ENCODE results near the gene CD300LG.

CD300LG gene

GRCh38 chr17:43844241-43844640, 2.7 kb upstream of the CD300LG start:
- H3K36me3 ChIP-seq (ENCODE audit: control insufficient read depth, insufficient read depth, low read length): no peaks in the 10 kb centered on the region
- no peaks in the 10 kb centered on the region for H3K4me1 ChIP-seq (ENCODE audit: control insufficient read depth, insufficient read depth, low read length)

GRCh38 chr17:43845766-43846165, 1.2 kb upstream of the CD300LG start:
- H3K27ac ChIP-seq (ENCODE audit: low read depth, low read length): no peak overlapping the region
- H3K9ac ChIP-seq (ENCODE audit: low read length): no peak overlapping the region
- H3K4me3 ChIP-seq (ENCODE audit: low read length): no peak overlapping the region
- H3K4me1 ChIP-seq (ENCODE audit: control insufficient read depth, insufficient read depth, low read length): no peaks in the 10 kb centered on the region
- peaks cover 2% of the 10 kb centered on the region for H3K27me3 ChIP-seq (ENCODE audit: control insufficient read depth, insufficient read depth, low read length)
- no peaks in the 10 kb centered on the region for H3K36me3 ChIP-seq (ENCODE audit: control insufficient read depth, insufficient read depth, low read length)

More at GRCh38 chr17:43844241-43844640, 2.7 kb upstream of the CD300LG start:
- Histone ChIP-seq H3K27ac (ENCODE audit: low read depth, low read length) (no peak overlapping the region), H3K27me3 (ENCODE audit: control insufficient read depth, insufficient read depth, low read length) (peaks cover 2% of the 10 kb centered on the region), H3K9ac (ENCODE audit: low read length) (no peak overlapping the region), H3K4me3 (ENCODE audit: low read length) (no peak overlapping the region)

- Histone ChIP-seq H3K4me1 (ENCODE audit: control insufficient read depth, insufficient read depth, low read length) (no peaks in the 10 kb centered on the region), H3K36me3 (ENCODE audit: control insufficient read depth, insufficient read depth, low read length) (no peaks in the 10 kb centered on the region), H3K27ac (ENCODE audit: low read depth, low read length) (no peak overlapping the region), H3K9ac (ENCODE audit: low read length) (no peak overlapping the region), H3K27me3 (ENCODE audit: control insufficient read depth, insufficient read depth, low read length) (peaks cover 2% of the 10 kb centered on the region), H3K4me3 (ENCODE audit: low read length) (no peak overlapping the region)
These were observed 709 bp upstream of the CD300LG start for GRCh38 chr17:43846221-43846712.

GRCh38 chr17:43848601-43849000, 1.6 kb downstream of the CD300LG start:
- Histone ChIP-seq H3K4me1 (ENCODE audit: control insufficient read depth, insufficient read depth, low read length) (no peaks in the 10 kb centered on the region), H3K27ac (ENCODE audit: low read depth, low read length) (no peak overlapping the region), H3K9ac (ENCODE audit: low read length) (no peak overlapping the region), H3K27me3 (ENCODE audit: control insufficient read depth, insufficient read depth, low read length) (peaks cover 2% of the 10 kb centered on the region), H3K36me3 (ENCODE audit: control insufficient read depth, insufficient read depth, low read length) (no peaks in the 10 kb centered on the region), H3K4me3 (ENCODE audit: low read length) (no peak overlapping the region)

- Histone ChIP-seq H3K27me3 (ENCODE audit: control insufficient read depth, insufficient read depth, low read length) (peaks cover 2% of the 10 kb centered on the region), H3K4me1 (ENCODE audit: control insufficient read depth, insufficient read depth, low read length) (no peaks in the 10 kb centered on the region), H3K27ac (ENCODE audit: low read depth, low read length) (no peak overlapping the region), H3K4me3 (ENCODE audit: low read length) (no peak overlapping the region), H3K36me3 (ENCODE audit: control insufficient read depth, insufficient read depth, low read length) (no peaks in the 10 kb centered on the region), H3K9ac (ENCODE audit: low read length) (no peak overlapping the region)
These were observed 2.1 kb downstream of the CD300LG start for GRCh38 chr17:43849116-43849515.

- Histone ChIP-seq H3K9ac (ENCODE audit: low read length) (no peak overlapping the region), H3K27me3 (ENCODE audit: control insufficient read depth, insufficient read depth, low read length) (no peaks in the 10 kb centered on the region), H3K27ac (ENCODE audit: low read depth, low read length) (no peak overlapping the region), H3K36me3 (ENCODE audit: control insufficient read depth, insufficient read depth, low read length) (no peaks in the 10 kb centered on the region), H3K4me3 (ENCODE audit: low read length) (no peak overlapping the region), H3K4me1 (ENCODE audit: control insufficient read depth, insufficient read depth, low read length) (no peaks in the 10 kb centered on the region)
These were observed 5.6 kb downstream of the CD300LG start for GRCh38 chr17:43852571-43852970.

GRCh38 chr17:43853546-43853945, 6.6 kb downstream of the CD300LG start:
- Histone ChIP-seq H3K36me3 (ENCODE audit: control insufficient read depth, insufficient read depth, low read length) (no peaks in the 10 kb centered on the region), H3K4me3 (ENCODE audit: low read length) (no peak overlapping the region), H3K9ac (ENCODE audit: low read length) (no peak overlapping the region), H3K4me1 (ENCODE audit: control insufficient read depth, insufficient read depth, low read length) (no peaks in the 10 kb centered on the region), H3K27ac (ENCODE audit: low read depth, low read length) (no peak overlapping the region), H3K27me3 (ENCODE audit: control insufficient read depth, insufficient read depth, low read length) (no peaks in the 10 kb centered on the region)

GRCh38 chr17:43854498-43854897, 7.5 kb downstream of the CD300LG start:
- Histone ChIP-seq H3K27ac (ENCODE audit: low read depth, low read length) (no peak overlapping the region), H3K9ac (ENCODE audit: low read length) (no peak overlapping the region), H3K4me3 (ENCODE audit: low read length) (no peak overlapping the region), H3K4me1 (ENCODE audit: control insufficient read depth, insufficient read depth, low read length) (no peaks in the 10 kb centered on the region), H3K36me3 (ENCODE audit: control insufficient read depth, insufficient read depth, low read length) (no peaks in the 10 kb centered on the region), H3K27me3 (ENCODE audit: control insufficient read depth, insufficient read depth, low read length) (no peaks in the 10 kb centered on the region)

GRCh38 chr17:43855061-43855460, 8.1 kb downstream of the CD300LG start:
- Histone ChIP-seq H3K27ac (ENCODE audit: low read depth, low read length) (no peak overlapping the region), H3K9ac (ENCODE audit: low read length) (no peak overlapping the region), H3K27me3 (ENCODE audit: control insufficient read depth, insufficient read depth, low read length) (no peaks in the 10 kb centered on the region), H3K4me1 (ENCODE audit: control insufficient read depth, insufficient read depth, low read length) (no peaks in the 10 kb centered on the region), H3K36me3 (ENCODE audit: control insufficient read depth, insufficient read depth, low read length) (no peaks in the 10 kb centered on the region), H3K4me3 (ENCODE audit: low read length) (no peak overlapping the region)

- H3K4me3 ChIP-seq (ENCODE audit: low read length): no peak overlapping the region
- no peak overlapping the region for H3K9ac ChIP-seq (ENCODE audit: low read length)
- H3K36me3 ChIP-seq (ENCODE audit: control insufficient read depth, insufficient read depth, low read length): no peaks in the 10 kb centered on the region
- H3K27ac ChIP-seq (ENCODE audit: low read depth, low read length): no peak overlapping the region
- H3K4me1 ChIP-seq (ENCODE audit: control insufficient read depth, insufficient read depth, low read length): no peaks in the 10 kb centered on the region
- H3K27me3 ChIP-seq (ENCODE audit: control insufficient read depth, insufficient read depth, low read length): no peaks in the 10 kb centered on the region
These were observed 9.2 kb downstream of the CD300LG start for GRCh38 chr17:43856141-43856540.

- H3K4me1 ChIP-seq (ENCODE audit: control insufficient read depth, insufficient read depth, low read length): no peaks in the 10 kb centered on the region
- no peak overlapping the region for H3K27ac ChIP-seq (ENCODE audit: low read depth, low read length)
- no peak overlapping the region for H3K4me3 ChIP-seq (ENCODE audit: low read length)
- H3K36me3 ChIP-seq (ENCODE audit: control insufficient read depth, insufficient read depth, low read length): no peaks in the 10 kb centered on the region
- H3K9ac ChIP-seq (ENCODE audit: low read length): no peak overlapping the region
- H3K27me3 ChIP-seq (ENCODE audit: control insufficient read depth, insufficient read depth, low read length): no peaks in the 10 kb centered on the region
These were observed 10.2 kb downstream of the CD300LG start for GRCh38 chr17:43857141-43857540.

GRCh38 chr17:43857957-43858600, 11.1 kb downstream of the CD300LG start:
- Histone ChIP-seq H3K36me3 (ENCODE audit: control insufficient read depth, insufficient read depth, low read length) (no peaks in the 10 kb centered on the region), H3K27ac (ENCODE audit: low read depth, low read length) (no peak overlapping the region), H3K4me1 (ENCODE audit: control insufficient read depth, insufficient read depth, low read length) (no peaks in the 10 kb centered on the region), H3K4me3 (ENCODE audit: low read length) (no peak overlapping the region), H3K9ac (ENCODE audit: low read length) (no peak overlapping the region), H3K27me3 (ENCODE audit: control insufficient read depth, insufficient read depth, low read length) (no peaks in the 10 kb centered on the region)

- no peak overlapping the region for H3K4me3 ChIP-seq (ENCODE audit: low read length)
- H3K9ac ChIP-seq (ENCODE audit: low read length): no peak overlapping the region
- no peaks in the 10 kb centered on the region for H3K36me3 ChIP-seq (ENCODE audit: control insufficient read depth, insufficient read depth, low read length)
- no peaks in the 10 kb centered on the region for H3K27me3 ChIP-seq (ENCODE audit: control insufficient read depth, insufficient read depth, low read length)
- no peaks in the 10 kb centered on the region for H3K4me1 ChIP-seq (ENCODE audit: control insufficient read depth, insufficient read depth, low read length)
- H3K27ac ChIP-seq (ENCODE audit: low read depth, low read length): no peak overlapping the region
These were observed 13.2 kb downstream of the CD300LG start for GRCh38 chr17:43860077-43860725.
